Right renal pelvis (tissue), 4 donors: ENCODE measurements around the gene PLCH1. TPM values are rescaled to one million over a fixed set of nuclear protein-coding genes. Genes with fewer than 3 reads are reported as not detected.
A peak's percentile ranks its signal among the peaks of the same experiment; 100 is the strongest.

ENCODE experiments used
- DNase-seq, 4 donors: peaks; one replicate each; pipeline ENCODE4 v3.0.0-alpha.2; 2013; ENCODE audit warnings: low read depth in 4 of 4, low spot score in 3 of 4, missing footprints in 1 of 4
- polyA plus RNA-seq, 4 donors: library from polyadenylated mRNA; unstranded; fragments of 120-200 nt; gene quantifications; one replicate each; pipeline ENCODE4 v1.2.1, GENCODE V29; 2013; ENCODE audit not compliant: insufficient read length in 4 of 4

PLCH1 gene
- polyA plus RNA-seq, 4 donors, result 10.1 to 10.5 (median 10.3) TPM

DNA sequence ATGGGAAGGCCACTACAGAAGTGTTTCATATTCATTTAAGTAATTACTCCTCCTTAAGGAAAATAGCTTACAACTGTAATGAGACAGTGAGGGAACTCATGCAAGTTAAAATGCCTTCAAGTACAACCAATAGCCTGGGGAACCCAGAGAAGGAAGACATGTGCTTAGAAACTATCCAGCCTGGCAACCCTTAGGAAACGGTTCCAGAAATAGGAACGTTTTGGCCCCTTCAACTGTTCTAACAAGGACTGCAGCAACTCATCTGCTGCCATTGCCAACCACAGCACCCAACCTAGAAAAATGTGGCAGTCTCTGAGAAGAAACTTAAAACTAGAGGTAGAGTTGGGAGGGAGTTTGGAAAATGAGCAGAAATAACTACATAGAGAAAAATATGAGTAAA is 303.8 kb downstream of the PLCH1 start:
- DNase-seq, result no peak

DNA sequence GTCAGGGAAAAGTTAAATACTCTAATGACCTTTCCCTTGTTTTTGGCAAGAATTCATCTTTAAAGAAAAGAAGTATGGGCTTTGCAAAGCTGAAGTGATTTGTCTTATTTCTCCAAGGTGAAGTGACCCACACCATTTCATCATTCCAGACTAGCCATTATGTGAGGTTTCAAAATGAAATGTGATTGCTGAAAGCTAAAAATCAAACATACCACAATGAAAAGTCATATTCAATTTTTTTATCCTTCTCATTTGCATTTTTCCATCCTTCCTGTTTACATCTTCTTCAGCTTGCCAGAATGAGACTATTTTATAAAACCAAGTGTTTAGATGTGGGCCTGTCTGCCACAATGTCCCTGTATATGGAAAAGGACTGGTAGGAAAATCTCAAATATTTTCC is 309.1 kb downstream of the PLCH1 start:
- DNase-seq, result no peak

DNA sequence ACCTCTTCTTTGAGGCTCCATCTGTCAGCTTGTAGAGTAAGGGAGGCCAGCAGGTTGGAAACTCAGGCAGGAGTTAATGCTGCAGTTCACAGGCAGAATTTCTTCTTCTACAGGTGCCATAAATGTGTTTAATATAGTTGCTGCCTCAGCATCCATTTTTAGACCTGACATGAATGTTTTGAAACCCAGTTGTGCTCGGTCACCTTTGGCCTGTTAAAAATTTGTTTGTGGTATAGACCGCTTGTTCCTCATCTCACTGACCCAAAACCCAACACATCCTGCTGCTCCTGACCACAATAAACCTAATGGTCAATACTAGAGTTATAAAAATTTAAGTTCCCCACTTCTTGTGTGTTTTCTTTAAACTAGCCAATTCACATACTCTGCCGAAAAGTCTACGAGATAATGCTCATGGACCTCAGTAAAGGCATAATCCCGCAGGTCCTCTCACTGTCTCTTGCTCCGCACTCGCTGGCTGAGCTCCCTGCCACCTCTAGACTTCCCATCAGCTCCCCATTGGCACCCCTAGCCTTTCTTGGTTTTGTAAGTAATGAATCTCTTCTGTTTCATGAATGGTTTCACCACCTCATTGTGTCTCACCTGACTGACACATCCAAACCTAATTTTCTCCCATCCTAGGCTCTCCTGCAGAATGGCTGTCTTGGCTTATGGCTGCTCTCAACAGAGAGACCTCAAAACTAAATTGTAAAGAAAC is 312.9 kb downstream of the PLCH1 start:
- no peak for DNase-seq

GRCh38 chr3:155428563-155428962 is 316.3 kb downstream of the PLCH1 start:
- DNase-seq, result no peak

GRCh38 chr3:155426524-155427230 is 318.2 kb downstream of the PLCH1 start:
- DNase-seq, result no peak

DNA sequence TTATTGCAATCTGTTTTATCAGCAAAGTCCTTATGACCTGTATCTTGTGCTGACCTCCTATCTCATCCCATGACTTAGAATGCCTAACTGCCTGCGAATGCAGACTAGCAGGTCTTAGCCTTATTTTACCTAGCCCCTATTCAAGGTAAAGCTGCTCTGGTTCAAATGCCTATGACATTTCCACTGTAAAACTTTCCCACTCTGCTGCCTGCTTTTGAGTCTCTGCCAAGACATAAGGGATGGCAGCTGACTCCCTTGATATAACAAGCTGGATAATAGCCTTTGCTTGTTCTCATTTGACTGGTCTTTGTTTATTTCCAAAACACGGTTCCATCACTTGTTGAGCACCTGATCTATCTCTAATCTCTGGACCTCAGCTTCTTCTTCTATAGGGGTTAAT is 319.5 kb downstream of the PLCH1 start:
- no peak for DNase-seq

DNA sequence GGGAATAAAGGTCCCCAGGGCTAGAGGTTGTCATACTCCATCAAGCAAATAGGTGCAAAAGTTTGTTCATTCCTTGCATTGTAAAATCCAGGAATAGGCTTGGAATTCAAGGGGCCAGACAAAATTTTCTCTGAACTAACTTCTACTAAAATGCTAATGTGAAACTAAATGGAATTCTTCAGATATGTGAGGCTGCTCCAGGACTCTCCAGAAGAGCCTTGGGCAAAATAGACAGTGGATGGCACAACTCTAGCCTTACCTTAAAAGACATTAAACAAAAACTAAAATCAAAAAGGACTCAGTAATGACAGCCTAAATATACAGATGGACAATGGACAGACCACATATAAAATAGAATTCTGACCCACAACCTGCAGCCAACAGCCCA is 320.6 kb downstream of the PLCH1 start:
- DNase-seq, result no peak

- no peak for DNase-seq
These were observed 321.1 kb downstream of the PLCH1 start for GRCh38 chr3:155423526-155424322.

- DNase-seq, result no peak
These were observed 323.9 kb downstream of the PLCH1 start for GRCh38 chr3:155420881-155421486.

DNA sequence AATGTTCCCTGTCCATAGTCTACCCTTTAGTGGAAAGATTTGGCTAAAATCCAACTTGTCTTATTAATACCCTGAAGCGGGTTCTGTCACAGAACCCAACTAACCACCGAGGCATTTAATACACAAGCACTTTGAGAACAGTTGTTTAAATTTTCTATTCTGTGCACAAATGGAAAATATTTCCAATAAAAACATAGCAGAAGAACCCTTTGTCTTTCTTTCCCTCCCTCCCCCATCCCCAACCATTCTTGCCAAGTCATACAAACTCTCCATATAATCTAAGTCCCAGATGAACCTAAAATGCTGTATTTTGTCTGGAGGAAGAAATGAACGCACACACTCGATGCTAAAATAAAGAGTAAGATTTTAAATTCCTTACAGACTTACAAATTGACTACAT is 324.5 kb downstream of the PLCH1 start:
- DNase-seq, result no peak

GRCh38 chr3:155418407-155418806 is 326.5 kb downstream of the PLCH1 start:
- peak; percentile 26 to 67 (median 34) for DNase-seq

DNA sequence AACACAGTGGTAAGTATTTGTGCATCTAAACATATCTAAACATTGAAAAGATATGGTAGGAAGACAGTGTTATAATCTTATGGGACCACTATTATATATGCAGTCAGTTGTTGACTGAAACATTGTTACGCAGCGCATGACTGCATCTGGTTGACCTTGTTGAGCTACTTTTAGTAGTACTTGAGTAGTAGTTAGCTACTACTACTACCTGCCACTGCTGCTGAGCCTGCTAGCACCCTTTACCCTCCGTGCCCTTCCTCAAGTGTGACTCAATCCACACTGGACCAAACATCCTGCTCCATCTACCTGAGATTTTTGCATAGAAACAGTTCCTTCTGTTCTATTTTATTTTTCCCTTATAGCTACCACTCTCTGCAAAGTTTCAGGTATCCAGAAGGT is 327.8 kb downstream of the PLCH1 start:
- no peak for DNase-seq

DNA sequence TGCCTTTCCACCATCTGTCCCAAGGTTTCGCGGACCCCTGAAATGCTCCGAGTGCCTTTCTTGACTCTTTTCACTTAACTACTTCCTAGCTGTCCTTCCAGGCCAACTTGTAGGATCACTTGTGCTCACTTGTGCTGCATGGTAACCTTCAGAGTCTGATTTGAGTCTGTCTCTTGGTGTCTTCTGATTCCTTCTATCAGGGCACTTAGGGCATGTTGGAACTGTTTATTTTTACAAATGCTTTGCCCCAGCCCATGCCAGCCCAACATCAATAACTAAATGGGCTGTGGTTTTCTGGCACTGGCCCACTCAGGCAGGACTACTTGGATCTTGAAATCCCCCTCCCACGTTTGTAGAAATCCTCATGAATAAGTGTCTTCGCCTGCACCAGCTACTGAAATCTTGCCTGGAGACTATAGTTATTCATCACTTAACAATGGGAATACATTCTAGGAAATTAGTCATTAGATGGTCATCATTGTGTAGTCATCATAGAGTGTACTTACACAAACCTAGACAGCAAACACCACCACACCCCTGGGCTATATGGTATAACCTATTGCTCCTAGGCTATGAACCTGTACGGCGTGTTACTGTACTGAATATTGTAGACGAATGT is 328.3 kb downstream of the PLCH1 start:
- no peak for DNase-seq

DNA sequence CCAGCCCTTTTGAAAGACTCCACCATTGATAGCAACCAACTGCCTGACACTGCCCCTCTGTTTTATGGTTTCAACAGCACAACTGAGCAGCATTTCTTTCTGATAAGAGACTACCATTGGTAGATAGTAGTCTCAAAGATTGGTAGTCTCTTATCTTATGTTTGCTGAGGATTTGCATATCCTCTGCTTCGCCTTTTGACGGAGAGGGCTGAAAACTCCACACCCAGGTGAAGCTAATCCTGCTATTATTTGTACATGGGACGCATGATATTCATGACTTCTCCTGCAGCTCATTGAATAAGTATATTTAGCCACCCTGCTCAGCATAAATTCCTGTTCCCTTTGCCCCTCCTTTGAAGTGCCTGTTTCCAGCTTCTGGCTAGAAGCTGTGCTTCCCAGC is 332.0 kb downstream of the PLCH1 start:
- DNase-seq, result no peak

DNA sequence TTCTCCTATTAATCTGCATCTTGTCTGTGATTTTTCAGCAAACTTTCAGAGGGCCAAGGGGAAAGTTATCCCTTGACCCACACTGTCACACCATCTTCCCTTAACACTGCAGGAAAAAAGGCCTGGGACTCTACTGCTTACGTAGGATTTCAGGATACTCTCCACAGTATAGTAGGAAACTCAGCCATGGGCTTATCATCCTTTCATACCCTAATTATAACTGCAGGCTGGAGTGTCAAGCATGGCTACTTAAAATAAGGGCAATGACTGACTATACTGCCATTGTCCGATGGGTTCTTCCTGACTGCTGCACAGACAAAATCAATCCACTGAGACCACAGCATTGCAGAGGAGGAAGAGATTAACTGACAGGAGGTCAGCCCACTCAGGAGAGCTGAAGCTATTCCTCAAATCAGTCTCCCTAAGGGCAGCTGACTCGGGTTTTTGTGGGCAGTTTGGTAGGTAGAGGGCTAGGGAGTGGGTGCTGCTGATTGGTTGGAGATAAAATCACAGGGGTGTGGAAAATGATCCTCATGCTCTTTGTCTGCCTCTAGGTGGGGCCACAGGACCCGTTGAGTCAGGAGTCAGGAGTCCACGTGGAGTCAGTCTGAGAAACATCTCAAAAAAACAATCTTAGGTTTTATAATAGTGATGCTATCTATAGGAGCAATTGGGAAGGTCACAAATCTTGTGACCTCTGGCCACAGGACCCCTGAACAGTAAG is 333.2 kb downstream of the PLCH1 start:
- no peak for DNase-seq

GRCh38 chr3:155409336-155409735 is 335.5 kb downstream of the PLCH1 start:
- no peak for DNase-seq

DNA sequence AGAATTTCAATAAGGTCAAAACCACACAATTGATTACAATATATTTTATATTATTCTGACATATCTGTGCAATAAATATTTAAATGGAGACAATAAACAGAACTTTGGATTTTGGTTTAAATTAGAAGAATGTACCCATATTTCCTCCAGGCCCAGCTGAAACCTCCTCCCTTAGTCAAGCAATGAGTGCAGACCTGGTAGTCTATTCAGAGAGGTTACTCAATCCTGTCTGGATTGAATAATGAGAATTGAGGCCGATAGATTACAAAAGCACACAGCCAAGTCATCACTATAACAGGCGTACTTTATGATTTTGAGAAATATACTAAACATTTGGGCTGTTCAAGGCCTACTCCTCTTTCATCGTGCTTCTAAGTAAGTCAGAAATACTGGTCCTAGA is 336.9 kb downstream of the PLCH1 start:
- DNase-seq, result no peak

GRCh38 chr3:155407331-155407730 is 337.5 kb downstream of the PLCH1 start:
- no peak for DNase-seq

GRCh38 chr3:155404486-155404885 is 340.4 kb downstream of the PLCH1 start:
- no peak for DNase-seq

GRCh38 chr3:155402656-155403055 is 342.2 kb downstream of the PLCH1 start:
- DNase-seq, result no peak
